OCI-LY1 (cell line): Measurements from ENCODE around the gene TPM2.

Experiments used
- H2AFZ ChIP-seq: fragments of 200-600 bp; sonication (generic), shearing (Covaris generic); 2 replicates; pipeline ENCODE4 v1.6.0; 2014; ENCODE audit warnings: antibody characterized with exemption, mild to moderate bottlenecking, low read length
- H3F3A ChIP-seq: fragments of 200-600 bp; sonication (generic), shearing (Covaris generic); 2 replicates; pipeline ENCODE4 v1.6.0; 2014; ENCODE audit warnings: mild to moderate bottlenecking, antibody characterized with exemption, low read length, moderate library complexity; ENCODE audit not compliant: insufficient read depth
- H3K27ac ChIP-seq: fragments of 200-600 bp; sonication (generic); 2 replicates; pipeline ENCODE4 v1.5.1; 2014; ENCODE audit warnings: low read length, mixed run types, mild to moderate bottlenecking, low read depth; ENCODE audit not compliant: poor library complexity, severe bottlenecking
- H3K27me3 ChIP-seq: fragments of 200-600 bp; sonication (generic); 2 replicates; pipeline ENCODE4 v1.6.0; 2014; ENCODE audit warnings: antibody characterized with exemption, mild to moderate bottlenecking, low read length, moderate library complexity; ENCODE audit not compliant: insufficient read depth
- H3K36me3 ChIP-seq: fragments of 200-600 bp; sonication (generic); 2 replicates; pipeline ENCODE4 v1.6.1; 2014; ENCODE audit warnings: mild to moderate bottlenecking, antibody characterized with exemption, low read length, moderate library complexity, mixed read lengths; ENCODE audit not compliant: insufficient read depth
- H3K4me1 ChIP-seq: fragments of 200-600 bp; sonication (generic); 2 replicates; pipeline ENCODE4 v1.5.1; 2014; ENCODE audit warnings: mild to moderate bottlenecking, low read length, moderate library complexity; ENCODE audit not compliant: insufficient read depth, severe bottlenecking
- H3K4me2 ChIP-seq: fragments of 200-600 bp; sonication (generic), shearing (Covaris generic); 2 replicates; pipeline ENCODE4 v1.6.1; 2014; ENCODE audit warnings: low read length
- H3K4me3 ChIP-seq: fragments of 200-600 bp; sonication (generic); 2 replicates; pipeline ENCODE4 v1.5.1; 2014; ENCODE audit warnings: low read length, low read depth, mild to moderate bottlenecking, mixed read lengths; ENCODE audit not compliant: poor library complexity, severe bottlenecking
- H3K79me2 ChIP-seq: fragments of 200-600 bp; shearing (Covaris generic); 2 replicates; pipeline ENCODE4 v1.6.1; 2016; ENCODE audit warnings: mixed run types, low read length, mixed read lengths; ENCODE audit not compliant: insufficient read depth
- H3K9ac ChIP-seq: fragments of 200-600 bp; sonication (generic), shearing (Covaris generic); 2 replicates; pipeline ENCODE4 v1.6.1; 2014; ENCODE audit warnings: mild to moderate bottlenecking, low read length, mixed read lengths
- H3K9me2 ChIP-seq: fragments of 200-600 bp; sonication (generic), shearing (Covaris generic); 2 replicates; pipeline ENCODE4 v1.6.1; 2014; ENCODE audit warnings: low read depth, mild to moderate bottlenecking, low read length, mixed read lengths
- H3K9me3 ChIP-seq: fragments of 200-600 bp; shearing (Covaris generic); 2 replicates; pipeline ENCODE4 v1.6.1; 2014; ENCODE audit warnings: low read length, mixed read lengths
- H4K20me1 ChIP-seq: fragments of 200-600 bp; sonication (generic), shearing (Covaris generic); 2 replicates; pipeline ENCODE4 v1.6.0; 2016; ENCODE audit warnings: mild to moderate bottlenecking, low read length; ENCODE audit not compliant: insufficient read depth
- EZH2 ChIP-seq: fragments of 200-600 bp; sonication (generic), shearing (Covaris generic); IDR thresholded peaks from 2 replicates; pipeline ENCODE4 v1.8.0; 2017; ENCODE audit warnings: borderline replicate concordance, mixed run types, mild to moderate bottlenecking, antibody characterized with exemption, low read length, moderate library complexity, mixed read lengths
- TF ChIP-seq, protein P1 (sequence below): fragments of 200-600 bp; sonication (generic), shearing (Covaris generic); IDR thresholded peaks from 2 replicates; pipeline ENCODE4 v1.5.1; 2017; ENCODE audit warnings: mild to moderate bottlenecking, antibody characterized with exemption, low read length, moderate library complexity, mixed read lengths

Gene TPM2

DNA sequence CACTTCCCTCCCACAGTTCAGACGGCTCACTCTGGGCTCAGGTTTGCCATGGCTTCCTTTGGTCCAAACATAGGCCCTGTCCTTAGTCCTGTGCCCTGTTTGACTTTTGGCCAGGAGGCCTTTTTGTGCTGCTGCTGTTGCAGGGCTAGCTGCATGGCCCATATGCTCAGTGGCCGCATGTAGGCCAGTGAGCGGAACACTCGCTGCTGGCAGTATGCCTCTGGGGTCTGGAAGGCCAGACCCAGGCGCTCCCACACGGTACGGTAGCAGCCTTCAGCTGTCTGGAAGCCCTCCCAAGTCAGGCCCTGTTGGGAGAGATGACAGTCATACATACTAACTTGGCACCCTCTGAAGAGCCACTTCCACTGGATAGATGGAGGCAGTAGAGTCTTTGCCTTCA is 47.4 kb upstream of the TPM2 start:
- no peak overlapping the region for H3K9ac ChIP-seq
- TF ChIP-seq EZH2 = no peak
- TF ChIP-seq, protein P1, sequence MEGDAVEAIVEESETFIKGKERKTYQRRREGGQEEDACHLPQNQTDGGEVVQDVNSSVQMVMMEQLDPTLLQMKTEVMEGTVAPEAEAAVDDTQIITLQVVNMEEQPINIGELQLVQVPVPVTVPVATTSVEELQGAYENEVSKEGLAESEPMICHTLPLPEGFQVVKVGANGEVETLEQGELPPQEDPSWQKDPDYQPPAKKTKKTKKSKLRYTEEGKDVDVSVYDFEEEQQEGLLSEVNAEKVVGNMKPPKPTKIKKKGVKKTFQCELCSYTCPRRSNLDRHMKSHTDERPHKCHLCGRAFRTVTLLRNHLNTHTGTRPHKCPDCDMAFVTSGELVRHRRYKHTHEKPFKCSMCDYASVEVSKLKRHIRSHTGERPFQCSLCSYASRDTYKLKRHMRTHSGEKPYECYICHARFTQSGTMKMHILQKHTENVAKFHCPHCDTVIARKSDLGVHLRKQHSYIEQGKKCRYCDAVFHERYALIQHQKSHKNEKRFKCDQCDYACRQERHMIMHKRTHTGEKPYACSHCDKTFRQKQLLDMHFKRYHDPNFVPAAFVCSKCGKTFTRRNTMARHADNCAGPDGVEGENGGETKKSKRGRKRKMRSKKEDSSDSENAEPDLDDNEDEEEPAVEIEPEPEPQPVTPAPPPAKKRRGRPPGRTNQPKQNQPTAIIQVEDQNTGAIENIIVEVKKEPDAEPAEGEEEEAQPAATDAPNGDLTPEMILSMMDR = no peak
- H3K4me3 ChIP-seq = no peak overlapping the region
- no peaks in the 10 kb centered on the region for H3K79me2 ChIP-seq
- no peak overlapping the region for H3K4me2 ChIP-seq
- no peak overlapping the region for H2AFZ ChIP-seq
- no peak overlapping the region for H3K27ac ChIP-seq
- no peaks in the 10 kb centered on the region for H3K27me3 ChIP-seq
- H4K20me1 ChIP-seq = no peaks in the 10 kb centered on the region
- no peaks in the 10 kb centered on the region for H3K9me3 ChIP-seq
- no peaks in the 10 kb centered on the region for H3F3A ChIP-seq
- H3K36me3 ChIP-seq = peaks cover 65% of the 10 kb centered on the region
- no peaks in the 10 kb centered on the region for H3K9me2 ChIP-seq
- peaks cover 11% of the 10 kb centered on the region for H3K4me1 ChIP-seq

DNA sequence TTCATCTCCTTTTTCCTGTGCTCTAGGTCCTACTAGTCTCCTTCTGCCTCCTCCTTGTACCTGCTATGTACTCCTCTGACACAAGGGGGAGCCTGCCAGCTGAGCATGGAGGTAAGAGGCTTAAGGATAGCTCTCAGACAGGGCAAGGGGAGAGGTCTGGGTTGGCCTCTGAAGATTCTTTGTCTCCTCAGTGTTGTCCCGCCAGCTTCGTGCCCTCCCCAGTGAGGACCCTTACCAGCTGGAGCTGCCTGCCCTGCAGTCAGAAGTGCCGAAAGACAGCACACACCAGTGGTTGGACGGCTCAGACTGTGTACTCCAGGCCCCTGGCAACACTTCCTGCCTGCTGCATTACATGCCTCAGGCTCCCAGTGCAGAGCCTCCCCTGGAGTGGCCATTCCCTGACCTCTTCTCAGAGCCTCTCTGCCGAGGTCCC is 46.5 kb upstream of the TPM2 start:
- H3K27ac ChIP-seq = no peak overlapping the region
- H3K9ac ChIP-seq = peak overlapping the region; percentile 12; the same call in 1 of the 2 replicates

DNA sequence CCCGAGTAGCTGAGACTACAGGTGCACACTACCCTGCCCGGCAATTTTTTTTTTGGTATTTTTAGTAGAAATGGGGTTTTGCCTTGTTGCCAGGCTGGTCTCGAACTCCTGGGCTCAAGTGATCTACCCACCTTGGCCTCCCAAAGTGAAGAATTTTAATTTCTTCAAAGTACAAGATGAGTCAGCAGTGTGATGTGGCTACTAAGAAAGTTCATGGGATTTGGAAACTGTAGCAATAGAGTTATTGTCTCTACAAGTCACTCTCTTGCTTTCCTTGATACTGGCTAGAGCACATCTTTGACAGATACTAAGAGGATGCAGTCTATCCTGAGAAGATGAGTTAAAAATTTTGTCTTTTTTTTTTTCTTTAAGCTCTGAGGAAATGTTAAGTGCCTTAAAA is 44.4 kb upstream of the TPM2 start:
- Histone ChIP-seq H3K4me1 (peaks cover 35% of the 10 kb centered on the region), H3F3A (no peaks in the 10 kb centered on the region), H3K9ac (no peak overlapping the region), H3K27me3 (no peaks in the 10 kb centered on the region), H4K20me1 (no peaks in the 10 kb centered on the region), H3K27ac (no peak overlapping the region), H3K36me3 (peaks cover 43% of the 10 kb centered on the region), H3K9me2 (no peaks in the 10 kb centered on the region), H3K9me3 (no peaks in the 10 kb centered on the region), H3K79me2 (peaks cover 19% of the 10 kb centered on the region), H3K4me3 (no peak overlapping the region), H2AFZ (no peak overlapping the region), H3K4me2 (no peak overlapping the region)
- no peak for TF ChIP-seq EZH2
- TF ChIP-seq, protein P1 = no peak

More for the DNA sequence above, 46.5 kb upstream of the TPM2 start:
- H3K9me2 ChIP-seq = no peaks in the 10 kb centered on the region
- H3K4me2 ChIP-seq = no peak overlapping the region
- no peaks in the 10 kb centered on the region for H3K9me3 ChIP-seq
- no peaks in the 10 kb centered on the region for H3F3A ChIP-seq
- peaks cover 14% of the 10 kb centered on the region for H3K4me1 ChIP-seq
- H3K27me3 ChIP-seq = no peaks in the 10 kb centered on the region
- TF ChIP-seq, protein P1 = peak; percentile 89
- no peak for TF ChIP-seq EZH2
- peaks cover 58% of the 10 kb centered on the region for H3K36me3 ChIP-seq
- H3K79me2 ChIP-seq = peaks cover 6% of the 10 kb centered on the region
- H4K20me1 ChIP-seq = no peaks in the 10 kb centered on the region
- H2AFZ ChIP-seq = no peak overlapping the region
- H3K4me3 ChIP-seq = no peak overlapping the region
